Immature natural killer cell (primary cell): ENCODE data around the gene FBXL14. TPM values are rescaled to one million over a fixed set of nuclear protein-coding genes. Genes with fewer than 3 reads are reported as not detected.
A peak's percentile ranks its signal among the peaks of the same experiment; 100 is the strongest.
"Not testable (repeated sequence)": the region's sequence is repeated elsewhere in the genome, so short reads cannot be mapped to it uniquely, and the experiment has no call there.

Source experiments
- DNase-seq, 3 donors: peaks; one replicate each; pipeline ENCODE4 v3.0.0; 2022; ENCODE audit warnings: mixed read lengths in 1 of 3
- H3K27ac Mint-ChIP-seq, 6 donors: one replicate each; pipeline ENCODE4 v1.8.0; 2020; ENCODE audit warnings: mixed read lengths in 6 of 6, mild to moderate bottlenecking in 5 of 6, inconsistent platforms in 4 of 6, moderate library complexity in 3 of 6
- H3K27me3 Mint-ChIP-seq, 3 donors: one replicate each; pipeline ENCODE4 v1.8.0; 2020 to 2021; ENCODE audit warnings: low read depth in 3 of 3, mild to moderate bottlenecking in 3 of 3, mixed read lengths in 3 of 3, moderate library complexity in 3 of 3, inconsistent platforms in 1 of 3
- H3K36me3 Mint-ChIP-seq, 3 donors: one replicate each; pipeline ENCODE4 v1.8.0; 2020; ENCODE audit warnings: mixed read lengths in 3 of 3, inconsistent platforms in 2 of 3, mild to moderate bottlenecking in 2 of 3
- H3K4me1 Mint-ChIP-seq, 2 donors: one replicate each; pipeline ENCODE4 v1.8.0; 2020; ENCODE audit warnings: inconsistent platforms in 2 of 2, mild to moderate bottlenecking in 2 of 2, mixed read lengths in 2 of 2, moderate library complexity in 1 of 2
- H3K4me3 Mint-ChIP-seq, 5 donors: one replicate each; pipeline ENCODE4 v1.8.0; 2020; ENCODE audit warnings: mild to moderate bottlenecking in 5 of 5, mixed read lengths in 5 of 5, inconsistent platforms in 3 of 5, moderate library complexity in 3 of 5
- H3K9me3 Mint-ChIP-seq, 6 donors: one replicate each; pipeline ENCODE4 v1.8.0; 2020; ENCODE audit warnings: mild to moderate bottlenecking in 6 of 6, mixed read lengths in 6 of 6, inconsistent platforms in 4 of 6, moderate library complexity in 3 of 6
- polyA plus RNA-seq, 3 donors: library from polyadenylated mRNA; unstranded; fragments of 300-500 nt; fragmentation: Illumina TruSeq; gene quantifications; one replicate each; pipeline ENCODE4 v1.2.3, GENCODE V29; 2021

Gene FBXL14
- polyA plus RNA-seq, 3 donors from 2014 or later = 9.4 to 15.1 (median 11.1) TPM

- Mint-ChIP-seq H3K27ac (no peak overlapping the region), H3K9me3 (no peaks in the 10 kb centered on the region), H3K36me3 (no peaks in the 10 kb centered on the region), H3K4me1 (no peaks in the 10 kb centered on the region), H3K4me3 (no peak overlapping the region), H3K27me3 (peaks cover 2 to 9% (median 6%) of the 10 kb centered on the region in 3 donors)
- no peak for DNase-seq
Measured at GRCh38 chr12:1611803-1612572, 17.6 kb upstream of the FBXL14 start.

- Mint-ChIP-seq H3K27me3 (peaks cover 5 to 6% (median 6%) of the 10 kb centered on the region in 3 donors), H3K36me3 (no peaks in the 10 kb centered on the region), H3K27ac (no peak overlapping the region), H3K4me1 (peaks cover 7 to 8% of the 10 kb centered on the region in 2 donors), H3K9me3 (no peaks in the 10 kb centered on the region), H3K4me3 (no peak overlapping the region)
- DNase-seq = no peak
Measured at GRCh38 chr12:1610072-1610643, 15.8 kb upstream of the FBXL14 start.

- Mint-ChIP-seq H3K27me3 (peaks cover 2 to 8% (median 6%) of the 10 kb centered on the region in 3 donors), H3K9me3 (no peaks in the 10 kb centered on the region), H3K4me1 (peaks cover 11 to 13% of the 10 kb centered on the region in 2 donors), H3K4me3 (no peak overlapping the region), H3K36me3 (no peaks in the 10 kb centered on the region), H3K27ac (no peak overlapping the region)
- no peak for DNase-seq
Measured at GRCh38 chr12:1608713-1609119, 14.3 kb upstream of the FBXL14 start.

- H3K9me3 Mint-ChIP-seq = no peaks in the 10 kb centered on the region
- peaks cover 2 to 8% (median 3%) of the 10 kb centered on the region in 3 donors for H3K27me3 Mint-ChIP-seq
- H3K4me3 Mint-ChIP-seq = no peak overlapping the region
- H3K27ac Mint-ChIP-seq = no peak overlapping the region
- H3K36me3 Mint-ChIP-seq = no peaks in the 10 kb centered on the region
- peaks cover 13 to 14% of the 10 kb centered on the region in 2 donors for H3K4me1 Mint-ChIP-seq
- DNase-seq = no peak
Measured at GRCh38 chr12:1607940-1608712, 13.7 kb upstream of the FBXL14 start.

DNA sequence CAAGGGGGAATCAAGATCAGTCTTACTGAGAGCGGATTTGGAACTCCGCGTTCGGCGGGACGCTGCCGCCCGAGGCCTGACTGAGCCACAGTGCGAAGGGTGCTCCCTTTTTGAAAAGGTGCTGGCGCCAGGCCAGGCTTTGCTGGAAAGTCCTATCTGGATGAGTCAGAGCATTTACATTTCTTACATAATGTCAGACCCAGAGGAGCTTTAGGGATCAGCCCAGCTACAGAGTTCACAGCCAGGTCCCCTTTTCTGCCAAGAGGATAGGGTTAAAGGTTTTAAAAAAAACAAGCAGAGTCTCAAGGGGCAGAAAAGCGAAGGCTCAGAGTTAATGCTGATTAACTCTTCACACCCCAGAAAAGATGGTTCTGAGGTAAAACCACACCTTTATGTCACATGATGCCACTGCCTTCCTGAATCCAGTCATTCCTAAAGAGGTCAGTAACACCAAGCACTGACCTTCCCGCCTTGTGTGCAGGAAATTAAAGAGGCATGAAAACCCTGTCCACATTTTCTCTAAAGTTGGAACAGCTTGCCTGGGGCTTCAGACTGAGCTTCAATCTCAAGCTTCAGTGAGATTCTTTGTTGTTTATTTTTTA is 11.7 kb upstream of the FBXL14 start:
- Mint-ChIP-seq H3K9me3 (no peaks in the 10 kb centered on the region), H3K36me3 (peaks cover 0 to 3% (median 0%) of the 10 kb centered on the region in 3 donors)

DNA sequence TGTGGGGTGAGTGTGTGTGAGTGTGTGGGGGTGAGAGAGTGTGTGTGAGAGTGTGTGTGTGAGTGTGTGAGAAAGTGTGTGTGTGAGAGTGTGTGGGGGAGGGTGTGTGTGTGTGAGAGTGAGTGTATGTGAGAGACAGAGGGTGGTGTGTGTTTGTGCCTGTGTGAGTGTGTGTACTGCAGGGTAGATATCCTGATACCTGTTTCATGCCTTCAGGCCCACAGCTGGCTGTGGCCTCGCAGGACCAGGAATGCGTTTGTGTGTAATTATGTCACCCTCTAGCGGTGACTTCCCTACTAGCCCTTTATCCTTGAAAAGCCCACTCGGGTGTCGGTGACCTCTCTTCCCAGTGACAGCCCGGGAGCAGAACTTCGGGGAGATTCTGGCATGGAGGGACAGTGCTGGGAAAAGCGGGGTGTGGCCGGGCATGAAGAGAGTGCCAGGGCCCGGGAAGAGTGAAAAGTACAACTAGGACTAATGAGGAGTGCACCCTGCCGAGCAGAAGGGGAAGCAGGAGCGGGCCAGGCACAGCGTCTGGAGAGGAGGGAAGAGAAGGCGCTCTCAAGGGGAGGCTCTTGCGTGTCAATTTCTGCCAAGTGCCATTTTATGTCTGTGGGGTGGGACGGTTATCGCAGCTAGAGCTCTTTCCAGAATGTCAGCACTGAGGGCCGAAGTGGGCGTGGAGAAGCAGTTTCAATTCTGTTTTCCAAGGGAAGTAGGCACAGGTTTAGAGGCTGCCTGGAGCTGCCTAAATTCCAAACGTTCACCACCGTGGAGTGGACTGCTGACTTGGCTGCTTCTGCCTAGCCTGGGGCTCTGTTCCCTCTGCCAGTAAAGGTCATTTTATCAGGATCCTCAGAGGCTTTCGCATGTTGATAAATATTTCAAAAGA is 11.0 kb upstream of the FBXL14 start:
- DNase-seq = peak; percentile 59 to 64 (median 60)
- Mint-ChIP-seq H3K4me3 (peak overlapping the region; percentile 80 to 86 (median 83)), H3K27ac (peak overlapping the region in 5 of 6 donors; percentile 19 to 73 (median 52)), H3K4me1 (peaks cover 36 to 40% of the 10 kb centered on the region in 2 donors), H3K36me3 (peaks cover 0 to 3% (median 0%) of the 10 kb centered on the region in 3 donors), H3K27me3 (peaks cover 0 to 8% (median 2%) of the 10 kb centered on the region in 3 donors), H3K9me3 (no peaks in the 10 kb centered on the region)

More for the DNA sequence above, 11.7 kb upstream of the FBXL14 start:
- Mint-ChIP-seq H3K27ac (peak overlapping the region in 1 of 6 donors; percentile 52), H3K4me3 (peak overlapping the region; percentile 80 to 86 (median 83)), H3K27me3 (peaks cover 0 to 8% (median 2%) of the 10 kb centered on the region in 3 donors), H3K4me1 (peaks cover 31 to 33% of the 10 kb centered on the region in 2 donors)
- DNase-seq = no peak

- no peak for DNase-seq
- Mint-ChIP-seq H3K27ac (peak overlapping the region in 2 of 6 donors; percentile 14 to 52), H3K27me3 (peaks cover 0 to 9% (median 0%) of the 10 kb centered on the region in 3 donors), H3K4me1 (peaks cover 36 to 41% of the 10 kb centered on the region in 2 donors), H3K4me3 (peak overlapping the region in 2 of 5 donors; percentile 7 to 35), H3K9me3 (no peaks in the 10 kb centered on the region), H3K36me3 (peaks cover 0 to 3% (median 0%) of the 10 kb centered on the region in 3 donors)
Measured at GRCh38 chr12:1604464-1604863, 10.1 kb upstream of the FBXL14 start.

- Mint-ChIP-seq H3K4me3 (peak overlapping the region; percentile 34 to 56 (median 52)), H3K9me3 (no peaks in the 10 kb centered on the region), H3K27me3 (peaks cover 0 to 10% (median 0%) of the 10 kb centered on the region in 3 donors), H3K27ac (peak overlapping the region in 5 of 6 donors; percentile 34 to 84 (median 66)), H3K4me1 (peaks cover 36 to 41% of the 10 kb centered on the region in 2 donors), H3K36me3 (peaks cover 0 to 3% (median 0%) of the 10 kb centered on the region in 3 donors)
- no peak for DNase-seq
Measured at GRCh38 chr12:1603269-1603993, 9.1 kb upstream of the FBXL14 start.

GRCh38 chr12:1602706-1603105 is 8.3 kb upstream of the FBXL14 start:
- Mint-ChIP-seq H3K4me3 (peak overlapping the region in 3 of 5 donors; percentile 34 to 95 (median 53)), H3K4me1 (peaks cover 36 to 41% of the 10 kb centered on the region in 2 donors), H3K27ac (peak overlapping the region in 5 of 6 donors; percentile 67 to 97 (median 93))
- DNase-seq, H3K36me3 Mint-ChIP-seq, H3K27me3 Mint-ChIP-seq, H3K9me3 Mint-ChIP-seq: not testable (repeated sequence)

DNA sequence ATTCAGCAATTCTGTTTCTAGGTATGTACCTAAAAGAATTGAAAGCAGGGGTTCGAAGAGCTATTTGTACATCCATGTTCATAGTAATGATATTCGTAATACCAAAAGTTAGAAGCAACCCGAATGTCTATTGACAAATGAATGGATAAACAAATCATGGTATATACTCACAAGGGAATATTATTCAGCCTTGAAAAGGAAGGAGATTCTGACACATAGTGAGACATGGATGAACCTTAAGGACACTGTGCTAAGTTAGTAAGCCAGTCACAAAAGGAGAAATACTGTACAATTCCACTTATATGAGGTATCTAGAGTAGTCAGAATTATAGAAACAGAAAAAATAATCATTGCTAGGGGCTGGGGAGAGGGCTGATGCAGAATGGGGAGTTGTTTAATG is 4.4 kb upstream of the FBXL14 start:
- peaks cover 35 to 48% of the 10 kb centered on the region in 2 donors for H3K4me1 Mint-ChIP-seq
- no peak for DNase-seq
- H3K4me3 Mint-ChIP-seq = no peak overlapping the region
- no peaks in the 10 kb centered on the region for H3K9me3 Mint-ChIP-seq
- no peak overlapping the region for H3K27ac Mint-ChIP-seq
- H3K27me3 Mint-ChIP-seq = peaks cover 2 to 11% (median 6%) of the 10 kb centered on the region in 3 donors
- peaks cover 0 to 3% (median 0%) of the 10 kb centered on the region in 3 donors for H3K36me3 Mint-ChIP-seq

- Mint-ChIP-seq H3K9me3 (no peaks in the 10 kb centered on the region), H3K4me3 (peak overlapping the region; percentile 52 to 94 (median 91)), H3K36me3 (peaks cover 0 to 2% (median 0%) of the 10 kb centered on the region in 3 donors), H3K27ac (peak overlapping the region; percentile 93 to 97 (median 96)), H3K4me1 (peaks cover 42 to 49% of the 10 kb centered on the region in 2 donors), H3K27me3 (peaks cover 6 to 17% (median 14%) of the 10 kb centered on the region in 3 donors)
- no peak for DNase-seq
Measured at GRCh38 chr12:1595690-1596347, 1.4 kb upstream of the FBXL14 start.
